CD4-positive, alpha-beta T cell treated with Interleukin-6 for 4 hours (primary cell): ENCODE results near the gene LMBR1.
"Not testable (repeated sequence)": the region's sequence is repeated elsewhere in the genome, so short reads cannot be mapped to it uniquely, and the experiment has no call there.

ENCODE experiments used
- DNase-seq: peaks from one replicate; pipeline ENCODE4 v3.0.0-alpha.2; 2020; ENCODE audit warnings: mixed read lengths

Gene LMBR1

GRCh38 chr7:156753630-156754029 is 139.4 kb downstream of the LMBR1 start:
- DNase-seq = no peak

GRCh38 chr7:156753229-156753560 is 139.8 kb downstream of the LMBR1 start:
- no peak for DNase-seq

- DNase-seq = no peak
Measured at GRCh38 chr7:156752367-156753228, 140.4 kb downstream of the LMBR1 start.

- no peak for DNase-seq
Measured at GRCh38 chr7:156751319-156751718, 141.7 kb downstream of the LMBR1 start.

- no peak for DNase-seq
Measured at GRCh38 chr7:156747718-156748117, 145.3 kb downstream of the LMBR1 start.

GRCh38 chr7:156746891-156747290 is 146.1 kb downstream of the LMBR1 start:
- DNase-seq = no peak

GRCh38 chr7:156739596-156739995 is 153.4 kb downstream of the LMBR1 start:
- DNase-seq = no peak

- no peak for DNase-seq
Measured at GRCh38 chr7:156735851-156736250, 157.1 kb downstream of the LMBR1 start.

GRCh38 chr7:156733638-156734037 is 159.3 kb downstream of the LMBR1 start:
- no peak for DNase-seq

- no peak for DNase-seq
Measured at GRCh38 chr7:156732091-156732625, 160.8 kb downstream of the LMBR1 start.

- no peak for DNase-seq
Measured at GRCh38 chr7:156731651-156732050, 161.3 kb downstream of the LMBR1 start.

GRCh38 chr7:156725936-156726335 is 167.0 kb downstream of the LMBR1 start:
- DNase-seq = no peak

GRCh38 chr7:156725073-156725472 is 167.9 kb downstream of the LMBR1 start:
- no peak for DNase-seq

GRCh38 chr7:156722043-156722826 is 170.7 kb downstream of the LMBR1 start:
- DNase-seq = no peak

- no peak for DNase-seq
Measured at GRCh38 chr7:156703773-156704482, 189.1 kb downstream of the LMBR1 start.

GRCh38 chr7:156703209-156703608 is 189.8 kb downstream of the LMBR1 start:
- DNase-seq = no peak

GRCh38 chr7:156702399-156702798 is 190.6 kb downstream of the LMBR1 start:
- DNase-seq = no peak

- not testable (repeated sequence) for DNase-seq
Measured at GRCh38 chr7:156701787-156702186, 191.2 kb downstream of the LMBR1 start.

- DNase-seq = not testable (repeated sequence)
Measured at GRCh38 chr7:156698512-156698911, 194.5 kb downstream of the LMBR1 start.

GRCh38 chr7:156697283-156697682 is 195.7 kb downstream of the LMBR1 start:
- not testable (repeated sequence) for DNase-seq

- no peak for DNase-seq
Measured at GRCh38 chr7:156693627-156694026, 199.4 kb downstream of the LMBR1 start.

- no peak for DNase-seq
Measured at GRCh38 chr7:156692849-156693248, 200.1 kb downstream of the LMBR1 start.

GRCh38 chr7:156691764-156692163 is 201.2 kb downstream of the LMBR1 start:
- DNase-seq = no peak
